Fibroblast of lung (primary cell): ENCODE data around the gene CACNB2. TPM values are rescaled to one million over a fixed set of nuclear protein-coding genes. Genes with fewer than 3 reads are reported as not detected.

Experiments used
- DNase-seq, 2 donors: peaks; one replicate each; pipeline versions ENCODE4 v3.0.0 to v3.0.0-alpha.2; 2010; ENCODE audit warnings: low read depth in 2 of 2
- H2AFZ ChIP-seq: 2 replicates; pipeline ENCODE4 v1.5.1; 2012; ENCODE audit warnings: low read length, control low read depth, inconsistent platforms
- H3K27ac ChIP-seq: 2 replicates; pipeline ENCODE4 v1.5.1; 2011; ENCODE audit warnings: low read length, control low read depth; ENCODE audit not compliant: insufficient read depth
- H3K27me3 ChIP-seq: 2 replicates; pipeline ENCODE4 v1.5.1; 2011; ENCODE audit warnings: mild to moderate bottlenecking, low read length; ENCODE audit not compliant: control insufficient read depth, insufficient read depth
- H3K36me3 ChIP-seq: 2 replicates; pipeline ENCODE4 v1.5.1; 2011; ENCODE audit warnings: low read length; ENCODE audit not compliant: control insufficient read depth, insufficient read depth
- H3K4me1 ChIP-seq: 2 replicates; pipeline ENCODE4 v1.5.1; 2011; ENCODE audit warnings: low read length; ENCODE audit not compliant: control insufficient read depth, insufficient read depth; ENCODE audit errors: extremely low read depth
- H3K4me2 ChIP-seq: 2 replicates; pipeline ENCODE4 v1.5.1; 2011; ENCODE audit warnings: low read length, control low read depth; ENCODE audit not compliant: insufficient read depth; ENCODE audit errors: extremely low read depth
- H3K4me3 ChIP-seq, 4 experiments: fragments of 200-600 bp in 1 of 4; sonication (generic) in 1 of 4; replicated peaks in 1 of 4; 2 replicates each; pipeline ENCODE4 v1.5.1; 2011 to 2016; ENCODE audit warnings: low read length in 4 of 4, low read depth in 3 of 4, mild to moderate bottlenecking in 3 of 4, control low read depth in 2 of 4, inconsistent platforms in 1 of 4, mixed read lengths in 1 of 4; ENCODE audit not compliant: insufficient read depth in 1 of 4; ENCODE audit errors: control extremely low read depth in 1 of 4
- H3K79me2 ChIP-seq: 2 replicates; pipeline ENCODE4 v1.5.1; 2012; ENCODE audit warnings: mild to moderate bottlenecking, low read length, inconsistent platforms; ENCODE audit not compliant: control insufficient read depth, insufficient read depth
- H3K9ac ChIP-seq: 2 replicates; pipeline ENCODE4 v1.5.1; 2011; ENCODE audit warnings: mild to moderate bottlenecking, low read length, control low read depth; ENCODE audit not compliant: insufficient read depth
- H3K9me3 ChIP-seq: 2 replicates; pipeline ENCODE4 v1.5.1; 2012; ENCODE audit warnings: low read depth, low read length; ENCODE audit not compliant: control insufficient read depth, insufficient read depth
- H4K20me1 ChIP-seq: 2 replicates; pipeline ENCODE4 v1.5.1; 2011; ENCODE audit warnings: low read length; ENCODE audit not compliant: control insufficient read depth, insufficient read depth; ENCODE audit errors: extremely low read depth
- EZH2 ChIP-seq: IDR thresholded peaks from 2 replicates; pipeline ENCODE4 v1.5.1; 2012; ENCODE audit warnings: low read length, control low read depth, mild to moderate bottlenecking; ENCODE audit errors: missing control alignments
- polyA plus RNA-seq, 2 donors: library from polyadenylated mRNA; depleted of rRNA in 1 of 2; stranded (reverse) in 1 of 2; unstranded in 1 of 2; fragments of >200 nt; gene quantifications; 2 replicates each; pipeline ENCODE4 v1.2.1, GENCODE V29; 2011 to 2012; ENCODE audit warnings: missing spikeins in 1 of 2
- total RNA-seq: library from RNA; depleted of rRNA; stranded (reverse); fragments of >200 nt; gene quantifications from 2 replicates; pipeline ENCODE4 v1.2.1, GENCODE V29; 2014
- TF ChIP-seq, protein P1 (sequence below), 2 donors: IDR thresholded peaks in 1 of 2; conservative IDR thresholded peaks in 1 of 2; 1 replicate in 1 of 2; 2 replicates in 1 of 2; pipeline ENCODE4 v1.5.1; 2011 to 2012; ENCODE audit warnings: low read length in 2 of 2, control low read depth in 1 of 2, inconsistent platforms in 1 of 2, low read depth in 1 of 2, mild to moderate bottlenecking in 1 of 2

CACNB2 gene
- total and polyA plus RNA-seq, 2 donors (not counting 1 experiment from before 2014, with no cell fraction given): 0.66 to 0.70 TPM

DNA sequence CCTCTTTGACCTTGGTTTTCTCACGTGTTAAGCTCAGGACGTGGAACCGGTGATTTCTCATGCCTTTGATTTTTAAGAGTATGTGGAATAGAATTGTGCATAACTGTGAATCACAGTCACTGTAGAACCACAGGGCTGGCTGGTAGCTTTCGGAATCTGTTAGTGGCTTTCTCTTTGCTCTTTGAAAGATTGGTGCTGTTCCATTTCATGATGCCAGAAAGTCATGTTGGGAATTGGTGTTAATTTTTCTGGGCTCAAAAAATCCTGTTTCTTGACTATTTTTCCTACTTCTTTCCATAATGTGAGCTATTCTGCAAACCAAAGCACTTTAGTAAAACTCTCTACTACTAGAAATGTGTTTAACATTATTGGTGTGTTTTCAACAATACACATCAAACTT is 73.0 kb downstream of the CACNB2 start:
- no peak for DNase-seq
- H3K27ac ChIP-seq: no peak overlapping the region
- H3K79me2 ChIP-seq: no peaks in the 10 kb centered on the region
- no peaks in the 10 kb centered on the region for H3K9me3 ChIP-seq
- no peaks in the 10 kb centered on the region for H3K4me1 ChIP-seq
- TF ChIP-seq, protein P1, sequence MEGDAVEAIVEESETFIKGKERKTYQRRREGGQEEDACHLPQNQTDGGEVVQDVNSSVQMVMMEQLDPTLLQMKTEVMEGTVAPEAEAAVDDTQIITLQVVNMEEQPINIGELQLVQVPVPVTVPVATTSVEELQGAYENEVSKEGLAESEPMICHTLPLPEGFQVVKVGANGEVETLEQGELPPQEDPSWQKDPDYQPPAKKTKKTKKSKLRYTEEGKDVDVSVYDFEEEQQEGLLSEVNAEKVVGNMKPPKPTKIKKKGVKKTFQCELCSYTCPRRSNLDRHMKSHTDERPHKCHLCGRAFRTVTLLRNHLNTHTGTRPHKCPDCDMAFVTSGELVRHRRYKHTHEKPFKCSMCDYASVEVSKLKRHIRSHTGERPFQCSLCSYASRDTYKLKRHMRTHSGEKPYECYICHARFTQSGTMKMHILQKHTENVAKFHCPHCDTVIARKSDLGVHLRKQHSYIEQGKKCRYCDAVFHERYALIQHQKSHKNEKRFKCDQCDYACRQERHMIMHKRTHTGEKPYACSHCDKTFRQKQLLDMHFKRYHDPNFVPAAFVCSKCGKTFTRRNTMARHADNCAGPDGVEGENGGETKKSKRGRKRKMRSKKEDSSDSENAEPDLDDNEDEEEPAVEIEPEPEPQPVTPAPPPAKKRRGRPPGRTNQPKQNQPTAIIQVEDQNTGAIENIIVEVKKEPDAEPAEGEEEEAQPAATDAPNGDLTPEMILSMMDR (conservative IDR thresholded peaks at IDR 0.05 in 1 of 2, IDR thresholded peaks at IDR 0.05 in 1 of 2; ENCODE audit: low read depth in 1 of 2, low read length in 2 of 2): no peak
- no peak for TF ChIP-seq EZH2
- H3K27me3 ChIP-seq: no peaks in the 10 kb centered on the region
- no peaks in the 10 kb centered on the region for H4K20me1 ChIP-seq
- no peak overlapping the region for H3K4me2 ChIP-seq
- no peaks in the 10 kb centered on the region for H3K36me3 ChIP-seq
- no peak overlapping the region for H3K4me3 ChIP-seq
- no peak overlapping the region for H3K9ac ChIP-seq
- H2AFZ ChIP-seq: no peak overlapping the region

DNA sequence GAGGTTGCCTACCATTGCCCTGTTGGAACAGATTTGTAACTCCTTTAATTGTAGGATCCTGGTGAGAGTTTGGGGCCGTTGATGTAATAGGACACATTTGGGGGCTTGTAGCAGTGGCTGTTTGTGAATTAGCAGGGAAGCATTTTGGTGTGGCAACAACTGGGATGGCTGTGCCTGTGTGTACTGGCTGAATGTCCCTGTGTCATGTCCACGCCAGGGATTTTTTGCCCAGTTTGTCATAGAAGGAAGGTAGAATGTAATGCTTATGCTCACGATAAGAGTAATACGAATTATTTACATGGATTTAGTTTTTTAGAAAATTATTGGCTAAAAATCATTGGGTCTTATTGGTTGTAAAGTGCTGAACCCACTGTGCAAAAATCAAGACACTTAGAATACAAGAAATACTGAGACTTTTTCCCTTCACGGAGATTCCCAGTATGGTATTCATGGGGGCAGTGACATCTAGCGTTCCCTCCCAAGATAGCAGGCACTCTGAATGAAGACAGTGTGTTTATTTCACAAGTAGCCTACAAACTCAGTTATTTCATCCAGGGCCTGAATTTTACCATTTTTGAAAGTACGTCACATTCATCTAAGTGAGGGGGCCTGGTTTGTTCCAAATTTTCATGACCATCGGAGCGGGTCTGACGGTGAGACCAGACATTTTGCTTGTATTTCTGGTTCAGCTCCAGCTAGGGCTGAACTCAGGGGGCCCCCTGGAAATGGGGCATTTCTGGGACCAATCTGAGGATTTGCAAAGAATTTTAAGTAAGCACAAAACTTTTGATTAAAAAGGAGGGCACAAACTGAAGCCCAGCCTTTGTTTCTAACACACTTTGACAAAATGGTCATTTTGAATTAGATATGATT is 74.7 kb downstream of the CACNB2 start:
- Histone ChIP-seq H3K4me1 (no peaks in the 10 kb centered on the region), H3K27ac (no peak overlapping the region), H3K36me3 (no peaks in the 10 kb centered on the region), H3K9ac (no peak overlapping the region), H3K4me2 (no peak overlapping the region), H2AFZ (no peak overlapping the region), H3K4me3 (no peak overlapping the region), H4K20me1 (no peaks in the 10 kb centered on the region), H3K9me3 (no peaks in the 10 kb centered on the region), H3K27me3 (no peaks in the 10 kb centered on the region), H3K79me2 (no peaks in the 10 kb centered on the region)
- TF ChIP-seq, protein P1 (conservative IDR thresholded peaks at IDR 0.05 in 1 of 2, IDR thresholded peaks at IDR 0.05 in 1 of 2; ENCODE audit: low read depth in 1 of 2, low read length in 2 of 2): peak; percentile 91 to 97
- TF ChIP-seq EZH2: no peak
- peak; percentile 47 to 84 for DNase-seq

DNA sequence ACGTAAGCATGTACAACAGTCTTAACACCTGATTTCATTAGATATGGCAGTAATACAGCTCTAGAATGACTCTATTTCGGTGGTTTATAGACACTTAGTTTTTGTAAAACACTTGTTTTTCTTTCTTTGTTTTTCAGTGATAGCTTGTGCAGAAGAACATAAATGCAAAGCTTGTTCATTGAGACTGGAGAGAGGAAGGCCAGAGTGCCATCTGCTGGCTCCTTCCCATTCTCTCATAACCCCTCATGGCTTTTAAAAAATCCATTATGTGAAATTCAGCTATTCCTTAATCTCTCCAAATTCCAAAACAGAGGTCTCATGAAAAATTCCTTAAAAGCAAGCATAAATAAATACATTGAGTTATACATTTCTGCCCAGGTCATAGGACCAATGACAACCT is 76.3 kb downstream of the CACNB2 start:
- H3K9ac ChIP-seq: no peak overlapping the region
- no peaks in the 10 kb centered on the region for H3K27me3 ChIP-seq
- no peak overlapping the region for H3K27ac ChIP-seq
- TF ChIP-seq, protein P1 (conservative IDR thresholded peaks at IDR 0.05 in 1 of 2, IDR thresholded peaks at IDR 0.05 in 1 of 2; ENCODE audit: low read depth in 1 of 2, low read length in 2 of 2): peak; percentile 62 to 80
- TF ChIP-seq EZH2: no peak
- H3K4me2 ChIP-seq: no peak overlapping the region
- H3K79me2 ChIP-seq: no peaks in the 10 kb centered on the region
- DNase-seq: peak; percentile 28 to 73
- no peaks in the 10 kb centered on the region for H4K20me1 ChIP-seq
- no peak overlapping the region for H3K4me3 ChIP-seq
- H2AFZ ChIP-seq: no peak overlapping the region
- no peaks in the 10 kb centered on the region for H3K36me3 ChIP-seq
- H3K9me3 ChIP-seq: no peaks in the 10 kb centered on the region
- no peaks in the 10 kb centered on the region for H3K4me1 ChIP-seq
